Activated naive CD8-positive, alpha-beta T cell treated with anti-CD3 and anti-CD28 coated beads, Interleukin-2, amount 50 U/mL, for 24 hours (primary cell): ENCODE data around the gene TRMT2A.
"Not testable (repeated sequence)": the region's sequence is repeated elsewhere in the genome, so short reads cannot be mapped to it uniquely, and the experiment has no call there.

Experiments
- ATAC-seq: fragments of 150-1000 bp; cut with Tn5 transposase; one replicate; pipeline ENCODE4 v1.10.0; 2021
- DNase-seq: peaks from one replicate; pipeline ENCODE4 v3.0.0; 2021
- H3K27ac Mint-ChIP-seq: one replicate; pipeline ENCODE4 v1.8.0; 2021; ENCODE audit warnings: mild to moderate bottlenecking, mixed read lengths
- H3K27me3 Mint-ChIP-seq: one replicate; pipeline ENCODE4 v1.8.0; 2021; ENCODE audit warnings: mixed read lengths
- H3K36me3 Mint-ChIP-seq: one replicate; pipeline ENCODE4 v1.8.0; 2021; ENCODE audit warnings: low read depth, mixed read lengths
- H3K4me1 Mint-ChIP-seq: one replicate; pipeline ENCODE4 v1.8.0; 2021; ENCODE audit warnings: mixed read lengths
- H3K4me3 Mint-ChIP-seq: one replicate; pipeline ENCODE4 v1.8.0; 2021; ENCODE audit warnings: mild to moderate bottlenecking, moderate library complexity, mixed read lengths
- H3K9me3 Mint-ChIP-seq: one replicate; pipeline ENCODE4 v1.8.0; 2021; ENCODE audit warnings: mixed read lengths

TRMT2A gene, protein sequence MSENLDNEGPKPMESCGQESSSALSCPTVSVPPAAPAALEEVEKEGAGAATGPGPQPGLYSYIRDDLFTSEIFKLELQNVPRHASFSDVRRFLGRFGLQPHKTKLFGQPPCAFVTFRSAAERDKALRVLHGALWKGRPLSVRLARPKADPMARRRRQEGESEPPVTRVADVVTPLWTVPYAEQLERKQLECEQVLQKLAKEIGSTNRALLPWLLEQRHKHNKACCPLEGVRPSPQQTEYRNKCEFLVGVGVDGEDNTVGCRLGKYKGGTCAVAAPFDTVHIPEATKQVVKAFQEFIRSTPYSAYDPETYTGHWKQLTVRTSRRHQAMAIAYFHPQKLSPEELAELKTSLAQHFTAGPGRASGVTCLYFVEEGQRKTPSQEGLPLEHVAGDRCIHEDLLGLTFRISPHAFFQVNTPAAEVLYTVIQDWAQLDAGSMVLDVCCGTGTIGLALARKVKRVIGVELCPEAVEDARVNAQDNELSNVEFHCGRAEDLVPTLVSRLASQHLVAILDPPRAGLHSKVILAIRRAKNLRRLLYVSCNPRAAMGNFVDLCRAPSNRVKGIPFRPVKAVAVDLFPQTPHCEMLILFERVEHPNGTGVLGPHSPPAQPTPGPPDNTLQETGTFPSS

DNA sequence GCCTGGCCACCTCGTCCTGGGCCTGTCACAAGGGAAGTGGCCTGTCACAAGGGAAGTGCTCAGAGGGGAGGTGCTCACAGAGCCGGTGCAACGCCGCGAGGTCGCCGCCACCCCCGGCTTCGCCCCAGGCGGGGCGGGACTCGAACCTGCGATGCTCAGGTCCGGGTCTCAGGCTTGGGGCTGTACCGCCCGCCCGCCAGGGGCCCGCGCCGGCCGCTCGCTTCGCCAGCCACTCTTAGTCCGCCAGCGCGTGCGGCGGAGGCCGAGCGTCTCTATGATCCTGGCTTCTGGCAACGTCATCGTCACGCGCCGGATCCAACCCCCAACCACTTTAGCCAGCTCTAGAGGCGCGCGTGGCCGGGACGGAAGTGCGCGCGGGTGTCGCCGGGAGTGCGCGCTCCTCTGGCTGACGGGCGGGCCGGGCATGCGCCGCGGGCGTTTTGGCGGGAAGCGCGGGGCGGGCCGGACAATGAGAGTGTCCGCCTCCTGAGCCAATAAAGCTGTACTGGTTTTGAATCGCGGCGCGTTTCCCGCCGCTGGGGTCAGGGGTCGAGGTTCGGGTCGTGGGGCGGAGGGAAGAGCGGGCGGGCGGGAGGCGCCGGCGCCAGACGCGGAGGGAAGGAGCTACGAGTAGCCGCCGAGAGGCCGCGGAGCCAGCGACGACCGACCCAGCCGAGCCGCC lies at the start of gene TRMT2A:
TSS of gene TRMT2A (minus strand) at position 276 of the 682 bp plus-strand sequence. CDS start 320 bp downstream, outside the sequence.
- H3K27ac Mint-ChIP-seq, result peak within 1 kb of the TSS; percentile 94
- H3K36me3 Mint-ChIP-seq, result peaks cover 54% of the 10 kb centered on the region
- peak within 1 kb of the TSS; percentile 94 for H3K4me3 Mint-ChIP-seq
- H3K4me1 Mint-ChIP-seq, result peaks cover 58% of the 10 kb centered on the region
- no peaks in the 10 kb centered on the region for H3K9me3 Mint-ChIP-seq
- DNase-seq (peak; percentile 98), ATAC-seq (peak; percentile 78)
- H3K27me3 Mint-ChIP-seq, result peaks cover 3% of the 10 kb centered on the region

GRCh38 chr22:20166703-20167102 lies 49.7 kb upstream of the TRMT2A start:
- Mint-ChIP-seq H3K4me3 (no peak overlapping the region), H3K36me3 (no peaks in the 10 kb centered on the region), H3K9me3 (no peaks in the 10 kb centered on the region), H3K27ac (no peak overlapping the region), H3K4me1 (peaks cover 2% of the 10 kb centered on the region), H3K27me3 (no peaks in the 10 kb centered on the region)
- DNase-seq (no peak), ATAC-seq (no peak)

DNA sequence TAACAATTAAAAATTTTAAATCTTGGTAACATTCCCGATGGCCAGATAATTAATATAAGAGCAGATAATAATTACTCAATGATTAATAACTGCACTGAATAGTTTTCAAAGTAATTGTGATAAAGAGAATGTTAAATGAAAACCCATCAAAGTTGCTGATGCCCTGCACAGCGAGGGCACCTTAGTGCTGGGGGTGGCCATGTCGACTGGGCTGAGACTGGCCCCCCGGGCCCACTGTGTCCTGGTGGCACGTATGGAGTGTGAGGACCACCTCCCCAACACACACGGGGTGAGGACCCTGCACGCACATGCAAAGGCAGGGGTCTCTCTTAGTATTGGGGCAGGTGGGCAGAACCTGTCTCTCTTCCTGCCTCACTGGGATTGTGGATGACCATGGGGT lies 48.9 kb upstream of the TRMT2A start:
- no peak for ATAC-seq
- no peaks in the 10 kb centered on the region for H3K9me3 Mint-ChIP-seq
- no peaks in the 10 kb centered on the region for H3K27me3 Mint-ChIP-seq
- no peak overlapping the region for H3K27ac Mint-ChIP-seq
- peaks cover 2% of the 10 kb centered on the region for H3K4me1 Mint-ChIP-seq
- no peak for DNase-seq
- no peaks in the 10 kb centered on the region for H3K36me3 Mint-ChIP-seq
- no peak overlapping the region for H3K4me3 Mint-ChIP-seq

DNA sequence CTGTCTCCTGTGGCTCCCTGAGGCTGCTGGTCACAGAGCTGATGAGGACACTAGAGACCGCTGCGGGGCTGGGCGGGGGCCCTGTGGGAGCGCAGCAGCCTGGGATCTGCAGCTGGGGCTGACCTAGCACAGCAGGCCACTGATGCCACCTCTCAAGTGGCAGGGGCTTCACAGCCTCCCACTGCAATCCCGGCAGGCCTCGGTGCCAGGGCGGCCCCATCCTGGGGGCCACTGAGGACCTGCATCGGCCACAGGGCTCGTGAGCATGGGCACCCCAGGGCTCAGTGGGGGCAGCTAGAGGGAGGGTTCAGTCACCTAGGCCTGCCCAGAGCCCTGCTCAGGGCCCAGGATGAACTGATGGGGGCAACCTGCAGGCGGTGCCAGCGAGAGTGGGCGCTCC lies 48.4 kb upstream of the TRMT2A start:
- no peaks in the 10 kb centered on the region for H3K36me3 Mint-ChIP-seq
- DNase-seq (no peak), ATAC-seq (no peak)
- no peaks in the 10 kb centered on the region for H3K27me3 Mint-ChIP-seq
- peaks cover 2% of the 10 kb centered on the region for H3K4me1 Mint-ChIP-seq
- no peak overlapping the region for H3K27ac Mint-ChIP-seq
- H3K4me3 Mint-ChIP-seq, result no peak overlapping the region
- no peaks in the 10 kb centered on the region for H3K9me3 Mint-ChIP-seq

- H3K27ac Mint-ChIP-seq, result no peak overlapping the region
- no peak for ATAC-seq
- H3K36me3 Mint-ChIP-seq, result no peaks in the 10 kb centered on the region
- DNase-seq, result no peak
- no peaks in the 10 kb centered on the region for H3K9me3 Mint-ChIP-seq
- H3K27me3 Mint-ChIP-seq, result no peaks in the 10 kb centered on the region
- H3K4me1 Mint-ChIP-seq, result peaks cover 2% of the 10 kb centered on the region
- H3K4me3 Mint-ChIP-seq, result no peak overlapping the region
Measured at GRCh38 chr22:20164863-20165262, 47.8 kb upstream of the TRMT2A start.

DNA sequence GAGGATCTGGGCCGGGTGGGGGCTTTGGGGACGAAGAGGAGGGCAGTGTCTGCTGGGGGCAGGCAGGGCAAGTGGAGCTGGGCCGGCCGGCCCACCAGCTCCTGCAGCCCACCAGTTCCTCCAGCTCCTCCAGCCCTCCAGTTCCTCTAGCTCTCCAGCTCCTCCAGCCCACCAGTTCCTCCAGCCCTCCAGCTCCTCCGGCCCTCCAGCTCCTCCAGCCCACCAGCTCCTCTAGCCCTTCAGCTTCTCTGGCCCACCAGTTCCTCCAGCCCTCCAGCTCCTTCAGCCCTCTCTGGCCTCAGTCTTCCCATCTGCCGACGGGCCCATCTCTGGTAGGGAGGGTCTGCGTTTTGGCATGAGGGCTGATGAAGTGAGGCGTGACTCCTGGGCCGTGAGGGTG lies 43.0 kb upstream of the TRMT2A start:
- H3K9me3 Mint-ChIP-seq, result no peaks in the 10 kb centered on the region
- no peak for DNase-seq
- no peak overlapping the region for H3K4me3 Mint-ChIP-seq
- H3K36me3 Mint-ChIP-seq, result no peaks in the 10 kb centered on the region
- H3K4me1 Mint-ChIP-seq, result peaks cover 2% of the 10 kb centered on the region
- no peak overlapping the region for H3K27ac Mint-ChIP-seq
- H3K27me3 Mint-ChIP-seq, result peaks cover 4% of the 10 kb centered on the region
- ATAC-seq, result no peak

- not testable (repeated sequence) for H3K9me3 Mint-ChIP-seq, H3K4me3 Mint-ChIP-seq, H3K36me3 Mint-ChIP-seq, DNase-seq, H3K4me1 Mint-ChIP-seq, H3K27me3 Mint-ChIP-seq, ATAC-seq, H3K27ac Mint-ChIP-seq
Measured at GRCh38 chr22:20159531-20159930, 42.5 kb upstream of the TRMT2A start.

GRCh38 chr22:20159076-20159475 lies 42.0 kb upstream of the TRMT2A start:
- Mint-ChIP-seq H3K27me3 (peaks cover 4% of the 10 kb centered on the region), H3K36me3 (no peaks in the 10 kb centered on the region), H3K9me3 (no peaks in the 10 kb centered on the region), H3K27ac (no peak overlapping the region), H3K4me1 (no peaks in the 10 kb centered on the region), H3K4me3 (no peak overlapping the region)
- DNase-seq (no peak), ATAC-seq (no peak)

- Mint-ChIP-seq H3K36me3 (no peaks in the 10 kb centered on the region), H3K4me3 (no peak overlapping the region), H3K27me3 (peaks cover 4% of the 10 kb centered on the region), H3K9me3 (no peaks in the 10 kb centered on the region), H3K4me1 (no peaks in the 10 kb centered on the region), H3K27ac (no peak overlapping the region)
- DNase-seq (no peak), ATAC-seq (no peak)
Measured at GRCh38 chr22:20158391-20159036, 41.5 kb upstream of the TRMT2A start.

GRCh38 chr22:20157430-20158183 lies 40.6 kb upstream of the TRMT2A start:
- Mint-ChIP-seq H3K36me3 (no peaks in the 10 kb centered on the region), H3K27ac (no peak overlapping the region), H3K9me3 (no peaks in the 10 kb centered on the region), H3K4me1 (no peaks in the 10 kb centered on the region), H3K27me3 (peaks cover 4% of the 10 kb centered on the region), H3K4me3 (no peak overlapping the region)
- no peak for DNase-seq
- ATAC-seq, result no peak

DNA sequence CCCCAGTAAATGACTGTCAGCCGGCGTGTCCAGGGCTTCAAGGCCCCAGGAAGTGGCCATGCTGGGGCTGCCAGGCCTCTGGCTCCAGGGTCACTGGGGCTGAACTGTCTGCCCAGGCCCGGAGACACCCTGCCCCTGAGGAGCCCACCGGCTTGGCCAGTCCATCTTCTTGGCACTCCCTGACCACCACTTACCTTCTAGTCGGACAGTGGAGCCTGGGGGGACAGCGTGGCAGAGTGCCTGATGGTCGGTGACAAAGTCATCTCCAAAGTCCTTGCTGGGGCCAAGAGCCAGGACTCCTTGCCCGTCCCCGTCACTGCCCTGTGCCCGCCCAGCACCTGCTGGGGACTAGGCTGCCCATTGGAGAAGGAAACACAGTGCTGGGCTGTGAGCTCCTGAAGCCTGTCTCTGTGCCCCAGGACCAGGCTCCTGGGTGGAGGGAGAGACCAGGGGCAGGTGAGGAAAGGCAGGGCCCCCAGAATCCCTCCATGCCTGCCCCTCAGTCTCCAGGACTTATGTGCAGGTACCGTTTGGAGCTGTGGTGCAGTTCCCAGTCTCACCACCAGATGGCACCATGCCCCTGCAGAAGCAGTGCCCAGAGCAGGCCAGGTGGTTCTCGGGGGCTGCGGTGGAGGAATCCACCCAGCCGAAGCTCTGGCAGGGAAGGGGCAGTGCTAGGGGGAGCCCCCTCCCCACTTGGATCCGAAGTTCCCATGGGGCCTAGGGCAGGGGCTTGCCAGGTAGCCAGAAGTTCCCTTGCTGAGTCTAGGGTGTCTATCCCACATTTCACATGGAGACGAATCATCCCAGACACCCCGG lies 39.8 kb upstream of the TRMT2A start:
- DNase-seq (peak; percentile 91), ATAC-seq (peak; percentile 78)
- Mint-ChIP-seq H3K27me3 (peaks cover 4% of the 10 kb centered on the region), H3K27ac (no peak overlapping the region), H3K9me3 (no peaks in the 10 kb centered on the region), H3K4me3 (no peak overlapping the region), H3K4me1 (no peaks in the 10 kb centered on the region), H3K36me3 (no peaks in the 10 kb centered on the region)

DNA sequence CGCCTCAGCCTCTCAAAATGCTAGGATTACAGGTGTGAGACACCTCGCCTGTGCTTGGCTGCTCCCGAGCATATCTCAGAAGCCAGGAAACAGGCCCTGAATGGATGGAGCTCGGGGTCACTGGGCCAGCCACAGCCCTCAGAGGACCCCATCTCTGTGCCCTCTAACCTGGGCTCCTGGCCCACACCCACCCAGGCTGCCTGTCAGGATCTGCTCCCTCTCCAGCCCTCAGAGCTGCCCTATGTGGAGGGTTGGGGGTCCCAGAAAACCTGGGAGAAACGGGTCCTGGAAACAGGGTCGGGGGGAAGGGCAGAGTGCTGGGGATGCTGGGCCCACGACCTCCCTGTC lies 39.0 kb upstream of the TRMT2A start:
- Mint-ChIP-seq H3K27ac (no peak overlapping the region), H3K36me3 (no peaks in the 10 kb centered on the region), H3K4me3 (no peak overlapping the region), H3K27me3 (peaks cover 4% of the 10 kb centered on the region), H3K4me1 (no peaks in the 10 kb centered on the region), H3K9me3 (no peaks in the 10 kb centered on the region)
- DNase-seq, result no peak
- ATAC-seq, result no peak

- Mint-ChIP-seq H3K9me3 (no peaks in the 10 kb centered on the region), H3K27ac (no peak overlapping the region), H3K4me1 (no peaks in the 10 kb centered on the region), H3K36me3 (no peaks in the 10 kb centered on the region), H3K27me3 (peaks cover 4% of the 10 kb centered on the region), H3K4me3 (no peak overlapping the region)
- ATAC-seq (no peak), DNase-seq (peak; percentile 14)
Measured at GRCh38 chr22:20155330-20156041, 38.5 kb upstream of the TRMT2A start.
